Cerebellar nuclear complex (tissue), 1 donor: ENCODE measurements around the gene SLX4IP.

Source experiments
- DNase-seq, 2 experiments: peaks; one replicate each; lab custom pipeline; 2025; lab: John Stamatoyannopoulos, UW

SLX4IP gene

GRCh38 chr20:10521068-10521831, 86.1 kb downstream of the SLX4IP start:
- DNase-seq, result no peak

GRCh38 chr20:10521836-10522235, 86.7 kb downstream of the SLX4IP start:
- no peak for DNase-seq

GRCh38 chr20:10522328-10522727, 87.2 kb downstream of the SLX4IP start:
- no peak for DNase-seq

GRCh38 chr20:10523443-10523842, 88.3 kb downstream of the SLX4IP start:
- no peak for DNase-seq

GRCh38 chr20:10524034-10524476, 89.0 kb downstream of the SLX4IP start:
- DNase-seq, result no peak

GRCh38 chr20:10524643-10525042, 89.5 kb downstream of the SLX4IP start:
- DNase-seq, result no peak

- no peak for DNase-seq
Observed at GRCh38 chr20:10527781-10528180, 92.7 kb downstream of the SLX4IP start.

- DNase-seq, result no peak
Observed at GRCh38 chr20:10530883-10531282, 95.8 kb downstream of the SLX4IP start.

- DNase-seq, result no peak
Observed at GRCh38 chr20:10531848-10532247, 96.7 kb downstream of the SLX4IP start.

GRCh38 chr20:10532361-10532760, 97.3 kb downstream of the SLX4IP start:
- DNase-seq, result no peak

GRCh38 chr20:10536531-10536930, 101.4 kb downstream of the SLX4IP start:
- no peak for DNase-seq

- no peak for DNase-seq
Observed at GRCh38 chr20:10537850-10538480, 102.9 kb downstream of the SLX4IP start.

- DNase-seq, result no peak
Observed at GRCh38 chr20:10538768-10539167, 103.7 kb downstream of the SLX4IP start.

GRCh38 chr20:10539818-10540553, 104.9 kb downstream of the SLX4IP start:
- DNase-seq, result no peak

- no peak for DNase-seq
Observed at GRCh38 chr20:10540636-10541493, 105.8 kb downstream of the SLX4IP start.

- no peak for DNase-seq
Observed at GRCh38 chr20:10541668-10542411, 106.7 kb downstream of the SLX4IP start.

- no peak for DNase-seq
Observed at GRCh38 chr20:10542442-10542841, 107.3 kb downstream of the SLX4IP start.

GRCh38 chr20:10543480-10543879, 108.4 kb downstream of the SLX4IP start:
- no peak for DNase-seq

- no peak for DNase-seq
Observed at GRCh38 chr20:10547276-10548114, 112.4 kb downstream of the SLX4IP start.

- DNase-seq, result no peak
Observed at GRCh38 chr20:10549511-10549910, 114.4 kb downstream of the SLX4IP start.
